Measurements from ENCODE around the gene MRM2.

Gene MRM2

GRCh38 chr7:2264158-2264557 is 22.2 kb upstream of the MRM2 start:
- DNase-seq = no peak

GRCh38 chr7:2263176-2263575 is 21.2 kb upstream of the MRM2 start:
- no peak for DNase-seq

GRCh38 chr7:2261611-2262010 is 19.6 kb upstream of the MRM2 start:
- no peak for DNase-seq

GRCh38 chr7:2260820-2261219 is 18.8 kb upstream of the MRM2 start:
- DNase-seq = no peak

GRCh38 chr7:2259480-2259879 is 17.5 kb upstream of the MRM2 start:
- no peak for DNase-seq

GRCh38 chr7:2258661-2259365 is 16.8 kb upstream of the MRM2 start:
- DNase-seq = no peak

- no peak for DNase-seq
Observed at GRCh38 chr7:2257651-2258050, 15.6 kb upstream of the MRM2 start.

- no peak for DNase-seq
Observed at GRCh38 chr7:2257046-2257551, 15.1 kb upstream of the MRM2 start.

GRCh38 chr7:2256306-2257045 is 14.5 kb upstream of the MRM2 start:
- DNase-seq = no peak

- no peak for DNase-seq
Observed at GRCh38 chr7:2255145-2256139, 13.4 kb upstream of the MRM2 start.

- no peak for DNase-seq
Observed at GRCh38 chr7:2254429-2255144, 12.6 kb upstream of the MRM2 start.

- no peak for DNase-seq
Observed at GRCh38 chr7:2253525-2254244, 11.7 kb upstream of the MRM2 start.

GRCh38 chr7:2253021-2253420 is 11.0 kb upstream of the MRM2 start:
- DNase-seq = no peak

- no peak for DNase-seq
Observed at GRCh38 chr7:2251841-2252771, 10.1 kb upstream of the MRM2 start.

GRCh38 chr7:2251381-2251780 is 9.4 kb upstream of the MRM2 start:
- DNase-seq = no peak

- no peak for DNase-seq
Observed at GRCh38 chr7:2249744-2250323, 7.8 kb upstream of the MRM2 start.

- DNase-seq = peak; percentile 75
Observed at GRCh38 chr7:2248984-2249694, 7.1 kb upstream of the MRM2 start.

- DNase-seq = no peak
Observed at GRCh38 chr7:2247141-2247995, 5.4 kb upstream of the MRM2 start.
